Measurements from ENCODE around the gene APOA4.
"Not testable (repeated sequence)": the region's sequence is repeated elsewhere in the genome, so short reads cannot be mapped to it uniquely, and the experiment has no call there.

The APOA4 gene

DNA sequence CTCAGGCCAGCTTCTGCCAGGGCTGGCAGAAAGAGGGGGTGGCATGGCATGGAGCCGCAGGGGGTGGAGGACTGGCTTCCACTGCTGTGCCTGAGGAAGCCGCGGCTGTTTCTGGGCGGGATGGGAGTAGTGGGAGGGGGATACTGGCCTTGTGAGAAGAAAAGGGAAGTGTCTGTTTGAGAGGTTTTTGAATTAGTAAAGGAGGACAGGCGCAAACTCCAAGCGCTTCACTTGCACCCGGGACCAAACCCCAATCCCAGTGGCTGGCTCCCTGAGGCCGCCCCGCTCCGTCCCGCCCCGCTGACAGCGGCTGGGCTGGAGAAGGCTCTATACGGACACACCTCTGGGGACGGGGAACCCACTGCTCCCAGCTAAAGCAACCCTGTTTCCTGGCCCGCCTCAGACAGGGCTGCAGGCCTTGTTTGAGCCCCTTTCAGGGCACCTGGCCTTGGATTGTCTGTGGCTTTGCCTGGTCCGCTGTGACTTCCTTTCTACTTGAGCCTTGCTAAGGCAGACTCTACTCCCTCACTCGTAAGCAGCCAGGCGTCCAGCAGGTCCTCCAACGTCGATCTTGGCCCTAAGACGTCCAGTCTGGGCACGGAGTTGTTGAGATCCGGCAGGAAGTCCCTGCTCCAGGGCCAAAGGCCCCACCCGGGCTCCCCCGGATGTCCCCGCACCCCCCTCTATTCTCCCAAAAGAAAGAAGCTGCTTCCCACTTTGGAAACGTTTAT lies 12.1 kb upstream of the APOA4 start:
- DNase-seq (ENCODE audit: low spot score), result peak; percentile 48
- TF ChIP-seq, protein P1, sequence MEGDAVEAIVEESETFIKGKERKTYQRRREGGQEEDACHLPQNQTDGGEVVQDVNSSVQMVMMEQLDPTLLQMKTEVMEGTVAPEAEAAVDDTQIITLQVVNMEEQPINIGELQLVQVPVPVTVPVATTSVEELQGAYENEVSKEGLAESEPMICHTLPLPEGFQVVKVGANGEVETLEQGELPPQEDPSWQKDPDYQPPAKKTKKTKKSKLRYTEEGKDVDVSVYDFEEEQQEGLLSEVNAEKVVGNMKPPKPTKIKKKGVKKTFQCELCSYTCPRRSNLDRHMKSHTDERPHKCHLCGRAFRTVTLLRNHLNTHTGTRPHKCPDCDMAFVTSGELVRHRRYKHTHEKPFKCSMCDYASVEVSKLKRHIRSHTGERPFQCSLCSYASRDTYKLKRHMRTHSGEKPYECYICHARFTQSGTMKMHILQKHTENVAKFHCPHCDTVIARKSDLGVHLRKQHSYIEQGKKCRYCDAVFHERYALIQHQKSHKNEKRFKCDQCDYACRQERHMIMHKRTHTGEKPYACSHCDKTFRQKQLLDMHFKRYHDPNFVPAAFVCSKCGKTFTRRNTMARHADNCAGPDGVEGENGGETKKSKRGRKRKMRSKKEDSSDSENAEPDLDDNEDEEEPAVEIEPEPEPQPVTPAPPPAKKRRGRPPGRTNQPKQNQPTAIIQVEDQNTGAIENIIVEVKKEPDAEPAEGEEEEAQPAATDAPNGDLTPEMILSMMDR (IDR thresholded peaks at IDR 0.05; ENCODE audit: extremely low read depth, missing control alignments), result no peak

DNA sequence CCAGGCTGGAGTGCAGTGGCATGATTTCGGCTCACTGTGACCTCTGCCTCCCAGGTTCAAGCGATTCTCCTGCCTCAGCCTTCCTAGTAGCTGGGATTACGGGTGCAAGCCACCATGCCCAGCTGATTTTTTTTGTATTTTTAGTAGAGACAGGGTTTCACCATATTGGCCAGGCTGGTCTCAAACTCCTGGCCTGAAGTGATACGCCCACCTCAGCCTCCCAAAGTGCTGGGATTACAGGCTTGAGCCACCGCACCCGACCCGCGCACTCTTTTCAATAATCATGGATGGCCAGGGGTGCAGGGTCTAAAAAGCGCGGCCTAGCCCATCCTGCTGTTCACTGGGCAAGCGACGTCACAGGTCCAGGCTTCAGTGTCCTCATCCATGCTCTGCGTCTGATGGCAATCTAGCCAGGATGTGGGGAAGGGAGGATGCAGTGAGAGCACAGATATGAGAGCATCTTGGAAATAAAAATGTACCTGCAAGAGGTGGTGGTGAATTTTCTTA lies 11.5 kb upstream of the APOA4 start:
- DNase-seq (ENCODE audit: low spot score), result not testable (repeated sequence)

DNA sequence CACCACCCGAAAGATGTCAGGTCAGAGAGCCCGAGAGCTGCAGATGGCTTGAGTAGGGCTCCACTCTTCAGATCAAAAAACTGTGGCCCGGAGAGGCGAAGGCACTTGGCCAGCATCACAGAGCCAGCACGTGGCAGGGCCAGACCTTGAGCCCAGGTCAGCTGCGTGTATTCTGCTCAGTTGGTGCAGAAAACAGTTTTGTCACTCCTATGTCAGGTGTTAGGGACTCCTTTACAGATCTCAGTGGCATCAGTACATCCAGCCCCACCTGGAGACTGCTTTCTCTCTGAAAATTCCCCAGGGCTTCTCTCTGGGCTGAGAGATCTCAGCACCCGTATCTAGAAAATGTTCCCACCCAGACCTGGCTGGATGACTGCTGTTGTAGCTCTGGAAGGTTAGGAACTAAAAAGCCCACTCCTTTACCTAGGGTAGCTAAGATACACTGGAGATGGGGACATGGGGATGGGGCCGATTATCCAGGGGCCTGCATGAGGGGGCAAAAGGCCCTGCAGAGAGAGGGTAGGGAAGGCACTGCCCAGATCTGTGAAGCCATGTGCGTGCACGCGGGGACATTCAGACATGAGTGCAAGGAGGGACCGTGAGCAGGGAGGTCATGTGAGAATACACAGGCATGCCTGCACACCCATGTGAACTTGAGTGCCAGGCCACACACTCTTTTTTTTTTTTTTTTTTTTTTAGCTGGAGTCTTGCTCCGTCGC lies 10.9 kb upstream of the APOA4 start:
- no peak for DNase-seq (ENCODE audit: low spot score)
- TF ChIP-seq, protein P1 (IDR thresholded peaks at IDR 0.05; ENCODE audit: extremely low read depth, missing control alignments), result no peak

DNA sequence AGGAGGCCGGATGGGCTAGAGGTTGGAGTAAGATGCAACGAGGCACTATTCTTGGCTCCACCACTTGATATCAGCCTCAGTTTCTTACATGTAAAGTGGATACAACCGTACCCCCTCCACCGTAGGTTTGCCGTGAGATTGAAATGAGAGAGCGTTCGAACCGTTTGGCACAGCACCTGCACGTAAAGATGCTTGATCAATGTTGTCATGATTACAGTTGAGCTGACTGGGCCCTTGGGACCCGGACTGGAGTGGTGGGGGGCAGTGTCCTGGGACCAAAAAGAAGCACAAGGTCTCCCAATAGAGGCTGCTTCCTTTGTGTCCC lies 10.3 kb upstream of the APOA4 start:
- DNase-seq (ENCODE audit: low spot score), result no peak
- TF ChIP-seq, protein P1 (IDR thresholded peaks at IDR 0.05; ENCODE audit: extremely low read depth, missing control alignments), result no peak

DNA sequence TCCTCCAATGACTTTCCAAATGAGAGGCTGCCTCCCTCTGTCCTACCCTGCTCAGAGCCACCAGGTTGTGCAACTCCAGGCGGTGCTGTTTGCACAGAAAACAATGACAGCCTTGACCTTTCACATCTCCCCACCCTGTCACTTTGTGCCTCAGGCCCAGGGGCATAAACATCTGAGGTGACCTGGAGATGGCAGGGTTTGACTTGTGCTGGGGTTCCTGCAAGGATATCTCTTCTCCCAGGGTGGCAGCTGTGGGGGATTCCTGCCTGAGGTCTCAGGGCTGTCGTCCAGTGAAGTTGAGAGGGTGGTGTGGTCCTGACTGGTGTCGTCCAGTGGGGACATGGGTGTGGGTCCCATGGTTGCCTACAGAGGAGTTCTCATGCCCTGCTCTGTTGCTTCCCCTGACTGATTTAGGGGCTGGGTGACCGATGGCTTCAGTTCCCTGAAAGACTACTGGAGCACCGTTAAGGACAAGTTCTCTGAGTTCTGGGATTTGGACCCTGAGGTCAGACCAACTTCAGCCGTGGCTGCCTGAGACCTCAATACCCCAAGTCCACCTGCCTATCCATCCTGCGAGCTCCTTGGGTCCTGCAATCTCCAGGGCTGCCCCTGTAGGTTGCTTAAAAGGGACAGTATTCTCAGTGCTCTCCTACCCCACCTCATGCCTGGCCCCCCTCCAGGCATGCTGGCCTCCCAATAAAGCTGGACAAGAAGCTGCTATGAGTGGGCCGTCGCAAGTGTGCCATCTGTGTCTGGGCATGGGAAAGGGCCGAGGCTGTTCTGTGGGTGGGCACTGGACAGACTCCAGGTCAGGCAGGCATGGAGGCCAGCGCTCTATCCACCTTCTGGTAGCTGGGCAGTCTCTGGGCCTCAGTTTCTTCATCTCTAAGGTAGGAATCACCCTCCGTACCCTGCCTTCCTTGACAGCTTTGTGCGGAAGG lies 9.5 kb upstream of the APOA4 start:
- no peak for DNase-seq (ENCODE audit: low spot score)

DNA sequence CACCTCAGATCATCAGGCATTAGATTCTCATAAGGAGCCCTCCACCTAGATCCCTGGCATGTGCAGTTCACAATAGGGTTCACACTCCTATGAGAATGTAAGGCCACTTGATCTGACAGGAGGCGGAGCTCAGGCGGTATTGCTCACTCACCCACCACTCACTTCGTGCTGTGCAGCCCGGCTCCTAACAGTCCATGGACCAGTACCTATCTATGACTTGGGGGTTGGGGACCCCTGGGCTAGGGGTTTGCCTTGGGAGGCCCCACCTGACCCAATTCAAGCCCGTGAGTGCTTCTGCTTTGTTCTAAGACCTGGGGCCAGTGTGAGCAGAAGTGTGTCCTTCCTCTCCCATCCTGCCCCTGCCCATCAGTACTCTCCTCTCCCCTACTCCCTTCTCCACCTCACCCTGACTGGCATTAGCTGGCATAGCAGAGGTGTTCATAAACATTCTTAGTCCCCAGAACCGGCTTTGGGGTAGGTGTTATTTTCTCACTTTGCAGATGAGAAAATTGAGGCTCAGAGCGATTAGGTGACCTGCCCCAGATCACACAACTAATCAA lies 8.8 kb upstream of the APOA4 start:
- TF ChIP-seq, protein P1 (IDR thresholded peaks at IDR 0.05; ENCODE audit: extremely low read depth, missing control alignments), result no peak
- no peak for DNase-seq (ENCODE audit: low spot score)

More for the DNA sequence above, 9.5 kb upstream of the APOA4 start:
- TF ChIP-seq, protein P1 (IDR thresholded peaks at IDR 0.05; ENCODE audit: extremely low read depth, missing control alignments), result no peak

DNA sequence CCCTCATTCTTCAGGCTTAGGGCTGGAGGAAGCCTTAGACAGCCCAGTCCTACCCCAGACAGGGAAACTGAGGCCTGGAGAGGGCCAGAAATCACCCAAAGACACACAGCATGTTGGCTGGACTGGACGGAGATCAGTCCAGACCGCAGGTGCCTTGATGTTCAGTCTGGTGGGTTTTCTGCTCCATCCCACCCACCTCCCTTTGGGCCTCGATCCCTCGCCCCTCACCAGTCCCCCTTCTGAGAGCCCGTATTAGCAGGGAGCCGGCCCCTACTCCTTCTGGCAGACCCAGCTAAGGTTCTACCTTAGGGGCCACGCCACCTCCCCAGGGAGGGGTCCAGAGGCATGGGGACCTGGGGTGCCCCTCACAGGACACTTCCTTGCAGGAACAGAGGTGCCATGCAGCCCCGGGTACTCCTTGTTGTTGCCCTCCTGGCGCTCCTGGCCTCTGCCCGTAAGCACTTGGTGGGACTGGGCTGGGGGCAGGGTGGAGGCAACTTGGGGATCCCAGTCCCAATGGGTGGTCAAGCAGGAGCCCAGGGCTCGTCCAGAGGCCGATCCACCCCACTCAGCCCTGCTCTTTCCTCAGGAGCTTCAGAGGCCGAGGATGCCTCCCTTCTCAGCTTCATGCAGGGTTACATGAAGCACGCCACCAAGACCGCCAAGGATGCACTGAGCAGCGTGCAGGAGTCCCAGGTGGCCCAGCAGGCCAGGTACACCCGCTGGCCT lies 7.2 kb upstream of the APOA4 start:
- no peak for DNase-seq (ENCODE audit: low spot score)
- TF ChIP-seq, protein P1 (IDR thresholded peaks at IDR 0.05; ENCODE audit: extremely low read depth, missing control alignments), result no peak

Data from GM20000 (cell line).